K562 (cell line): ENCODE data around the gene OR51V1. TPM values are rescaled to one million over a fixed set of nuclear protein-coding genes. Genes with fewer than 3 reads are reported as not detected.

Source experiments
- ARHGAP35 ChIP-seq: fragments of 450-650 bp; IDR thresholded peaks from 2 replicates; pipeline ENCODE4 v1.6.1; 2018; ENCODE audit not compliant: partially characterized antibody
- BMI1 ChIP-seq: fragments of 150-350 bp; IDR thresholded peaks from 2 replicates; pipeline ENCODE4 v1.6.1; 2014; ENCODE audit warnings: low read length
- CEBPZ ChIP-seq: fragments of 150-350 bp; IDR thresholded peaks from 2 replicates; pipeline ENCODE4 v1.6.1; 2014; ENCODE audit warnings: low read depth, mild to moderate bottlenecking, low read length, borderline replicate concordance
- ELF1 ChIP-seq: fragments of 200-800 bp; sonication (Bioruptor generic); IDR thresholded peaks from 2 replicates; pipeline ENCODE4 v1.6.1; 2016; ENCODE audit warnings: missing genetic modification characterization, missing compliant biosample characterization
- ETV5 ChIP-seq: sonication (generic); formaldehyde crosslinking; IDR thresholded peaks from 2 replicates; pipeline ENCODE4 v1.4.0; 2020; ENCODE audit warnings: low read depth, mild to moderate bottlenecking, missing genetic modification reagents
- FOXK2 ChIP-seq, 2 experiments: fragments of 450-650 bp; IDR thresholded peaks in 1 of 2; conservative IDR thresholded peaks in 1 of 2; 2 replicates each; pipeline ENCODE4 v1.6.1; 2016; ENCODE audit warnings: low read depth in 2 of 2, mild to moderate bottlenecking in 1 of 2
- GABPB2 ChIP-seq: fragments of 250-450 bp; sonication (Bioruptor Pico); conservative IDR thresholded peaks from 2 replicates; pipeline ENCODE4 v1.5.1; 2021; ENCODE audit warnings: mild to moderate bottlenecking
- GATAD2A ChIP-seq: fragments of 450-650 bp; IDR thresholded peaks from 2 replicates; pipeline ENCODE4 v1.6.1; 2017
- HDAC6 ChIP-seq: IDR thresholded peaks from 2 replicates; pipeline ENCODE4 v1.6.1; 2012; ENCODE audit warnings: low read depth, mild to moderate bottlenecking, control low read depth, inconsistent platforms, low read length, moderate library complexity
- LEF1 ChIP-seq: fragments of 450-650 bp; IDR thresholded peaks from 2 replicates; pipeline ENCODE4 v1.6.1; 2016; ENCODE audit warnings: mild to moderate bottlenecking
- MED1 ChIP-seq: sonication (generic); formaldehyde crosslinking; IDR thresholded peaks from 2 replicates; pipeline ENCODE4 v1.8.1; 2023; ENCODE audit warnings: missing genetic modification reagents, borderline replicate concordance
- PURB ChIP-seq: sonication (generic); formaldehyde crosslinking; IDR thresholded peaks from 2 replicates; pipeline ENCODE4 v1.9.0; 2021; ENCODE audit warnings: low read depth, mild to moderate bottlenecking, missing genetic modification reagents
- RBM15 ChIP-seq: fragments of 200-400 bp; formaldehyde crosslinking; IDR thresholded peaks from 2 replicates; pipeline ENCODE4 v1.6.1; 2018; ENCODE audit warnings: mild to moderate bottlenecking, low read length, moderate library complexity; ENCODE audit not compliant: insufficient read depth
- SIRT6 ChIP-seq: IDR thresholded peaks from one replicate; pipeline ENCODE4 v1.6.1; 2012; ENCODE audit warnings: low read depth, mild to moderate bottlenecking, control low read depth, inconsistent platforms, low read length, moderate library complexity
- SLC30A9 ChIP-seq: fragments of 250-450 bp; sonication (Bioruptor Pico); IDR thresholded peaks from 2 replicates; pipeline ENCODE4 v1.8.0; 2022; ENCODE audit warnings: mild to moderate bottlenecking, moderate library complexity
- SNAPC5 ChIP-seq: fragments of 250-450 bp; sonication (Bioruptor Pico); IDR thresholded peaks from 2 replicates; pipeline ENCODE4 v1.8.0; 2021; ENCODE audit warnings: moderate library complexity, mild to moderate bottlenecking, inconsistent platforms
- TCFL5 ChIP-seq: fragments of 250-450 bp; sonication (Bioruptor Pico); conservative IDR thresholded peaks from 2 replicates; pipeline ENCODE4 v1.6.1; 2021; ENCODE audit warnings: mild to moderate bottlenecking, moderate library complexity, matching md5 sums
- ZBTB49 ChIP-seq: sonication (generic); formaldehyde crosslinking; IDR thresholded peaks from 2 replicates; pipeline ENCODE4 v1.8.0; 2022; ENCODE audit warnings: missing genetic modification reagents, mild to moderate bottlenecking, borderline replicate concordance
- ZNF212 ChIP-seq: fragments of 450-650 bp; formaldehyde crosslinking; IDR thresholded peaks from 2 replicates; pipeline ENCODE4 v1.4.0; 2020; ENCODE audit warnings: mild to moderate bottlenecking
- ZNF23 ChIP-seq: fragments of 250-450 bp; sonication (Bioruptor Pico); IDR thresholded peaks from 2 replicates; pipeline ENCODE4 v1.4.0; 2020; ENCODE audit warnings: mild to moderate bottlenecking
- ZNF24 ChIP-seq: fragments of 450-650 bp; IDR thresholded peaks from 2 replicates; pipeline ENCODE4 v1.6.1; 2016
- ZNF398 ChIP-seq: fragments of 250-450 bp; sonication (Bioruptor Pico); IDR thresholded peaks from 2 replicates; pipeline ENCODE4 v1.8.0; 2021; ENCODE audit warnings: moderate library complexity, mild to moderate bottlenecking, inconsistent platforms
- ZNF584 ChIP-seq: fragments of 200-800 bp; sonication (Bioruptor generic); IDR thresholded peaks from 2 replicates; pipeline ENCODE4 v1.6.1; 2016; ENCODE audit warnings: low read depth, mild to moderate bottlenecking, missing genetic modification characterization, missing compliant biosample characterization
- polyA plus RNA-seq, 8 experiments: library from polyadenylated mRNA; depleted of rRNA in 4 of 8; stranded (reverse) in 5 of 8; unstranded in 3 of 8; fragments of >200 nt; fragmentation: Nextera tagmentation in 2 of 8; fragmentation: Illumina TruSeq in 1 of 8; extraction: Ambion mirVana in 2 of 8; extraction: Trizol in 1 of 8; gene quantifications; 2 replicates each; pipeline versions ENCODE4 v1.2.1 to v1.2.3, GENCODE V29; 2011 to 2014; ENCODE audit warnings: inconsistent platforms in 1 of 8, missing spikeins in 1 of 8
- total RNA-seq, 7 experiments: library from RNA; depleted of rRNA in 6 of 7; stranded (reverse); fragments of >200 nt in 6 of 7; fragmentation: Illumina TruSeq in 2 of 7; extraction: Trizol in 2 of 7; gene quantifications; 2 replicates each; pipeline versions ENCODE4 v1.2.1 to v1.2.3, GENCODE V29; 2011 to 2021; ENCODE audit warnings: low replicate concordance in 1 of 7

The OR51V1 gene
- total and polyA plus RNA-seq, 9 of the 15 experiments (the other 6 are each of a cell fraction or from before 2014, with no cell fraction given): not detected

GRCh38 chr11:5151713-5152153, 48.7 kb downstream of the OR51V1 start (continued):
- TF ChIP-seq ZNF398: no peak
- no peak for TF ChIP-seq SLC30A9 (CRISPR knock-in tag)
- TF ChIP-seq PURB (CRISPR knock-in tag): no peak
- TF ChIP-seq ZNF584 (CRISPR knock-in tag): no peak
- 0 out of 4 replicates have a peak, but pooled peaks of 1 of the 2 experiments have one; percentile 4 for TF ChIP-seq FOXK2 (conservative IDR thresholded peaks at IDR 0.05 in 1 of 2, IDR thresholded peaks at IDR 0.05 in 1 of 2; ENCODE audit: low read depth in 2 of 2)
- no peak for TF ChIP-seq ARHGAP35
- no peak for TF ChIP-seq SNAPC5 (CRISPR knock-in tag)
- TF ChIP-seq ETV5 (CRISPR knock-in tag): no peak
- no peak for TF ChIP-seq TCFL5 (CRISPR knock-in tag)
- TF ChIP-seq HDAC6: no peak
- no peak for TF ChIP-seq CEBPZ
- no peak for TF ChIP-seq BMI1
- TF ChIP-seq ZBTB49 (CRISPR knock-in tag): no peak
- no peak for TF ChIP-seq ZNF23 (CRISPR knock-in tag)
- no peak for TF ChIP-seq ELF1 (tag)
- no peak for TF ChIP-seq RBM15
- no peak for TF ChIP-seq GATAD2A
- TF ChIP-seq SIRT6: no peak
- TF ChIP-seq GABPB2: no peak
- TF ChIP-seq MED1 (CRISPR knock-in tag): no peak
- no peak for TF ChIP-seq ZNF212 (CRISPR knock-in tag)
- no peak for TF ChIP-seq ZNF24
- peak; percentile 69 for TF ChIP-seq LEF1
